ENCODE measurements around the gene ARMS2. TPM values are rescaled to one million over a fixed set of nuclear protein-coding genes. Genes with fewer than 3 reads are reported as not detected.

The ARMS2 gene
- total and polyA plus RNA-seq, 2 experiments from 2014 or later, result not detected

DNA sequence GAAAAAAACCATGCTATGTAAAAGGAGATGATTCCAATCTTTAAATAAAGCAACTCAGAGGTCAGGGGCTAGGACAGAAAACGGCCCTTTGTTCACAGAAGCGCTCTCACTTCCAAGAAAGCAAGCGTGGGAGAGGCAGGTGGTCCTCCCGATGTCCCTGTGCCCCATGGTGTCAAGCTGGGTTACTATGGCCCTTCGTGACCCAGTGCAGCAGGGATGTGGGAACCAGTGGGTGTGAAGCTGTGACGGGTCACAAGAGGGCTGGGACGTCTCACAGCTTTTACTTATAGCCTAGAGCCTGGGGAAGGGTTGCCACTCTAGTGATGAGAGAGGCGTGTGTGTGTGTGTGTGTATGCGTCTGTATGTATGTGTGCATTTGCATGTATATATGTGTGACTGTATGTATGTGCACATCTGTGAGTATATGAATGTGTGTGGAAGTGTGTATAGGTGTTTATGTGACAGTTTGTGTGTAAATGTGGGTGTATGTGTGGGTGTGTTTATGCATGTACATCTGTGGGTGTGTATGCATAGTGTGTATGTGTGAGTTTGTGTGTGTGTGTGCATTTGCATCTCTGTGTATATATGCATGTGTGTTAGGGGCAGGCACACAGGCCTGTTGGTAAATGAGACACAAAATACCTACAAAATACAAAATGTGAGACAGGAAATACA is 32.1 kb downstream of the ARMS2 start:
- Histone ChIP-seq H3K27ac (no peak overlapping the region), H3K79me2 (no peaks in the 10 kb centered on the region)

DNA sequence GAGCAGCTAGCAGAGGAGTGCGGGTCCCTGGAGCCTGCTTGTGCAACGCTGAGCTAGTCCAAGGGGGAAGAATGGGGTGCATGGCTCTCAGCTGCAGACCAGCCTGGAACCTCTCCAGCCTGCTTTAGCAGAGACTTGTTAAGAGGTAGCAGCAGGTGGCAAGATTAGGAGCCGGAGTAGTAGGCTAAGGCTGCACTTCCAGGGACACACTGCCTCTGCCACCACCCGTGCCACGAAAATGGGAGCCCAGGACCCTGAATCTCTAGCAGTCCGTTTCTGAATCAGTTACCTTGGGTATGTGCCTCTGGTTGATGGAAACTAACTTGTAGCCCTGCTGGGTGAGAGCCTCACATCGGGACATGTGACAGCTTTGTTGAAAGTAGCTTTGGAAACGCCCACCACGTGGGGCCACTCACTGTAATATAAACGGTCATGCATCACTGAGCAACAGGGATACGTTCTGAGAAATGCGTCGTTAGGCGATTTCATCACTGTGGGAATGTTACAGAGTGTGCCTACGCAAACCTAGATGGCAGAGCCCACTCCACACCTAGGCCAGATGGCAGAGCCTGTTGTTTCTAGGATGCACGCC is 32.8 kb downstream of the ARMS2 start:
- Histone ChIP-seq H3K9me3 (ENCODE audit: low read depth) (no peaks in the 10 kb centered on the region), H3K27ac (no peak overlapping the region), H3K36me3 (replicated peaks; ENCODE audit: insufficient read depth, low read depth) (no peaks in the 10 kb centered on the region), H3K4me3 (no peak overlapping the region), H4K20me1 (ENCODE audit: insufficient read depth, poor library complexity, severe bottlenecking) (no peaks in the 10 kb centered on the region), H3K4me1 (ENCODE audit: insufficient read depth) (peaks cover 17% of the 10 kb centered on the region), H3K9me2 (replicated peaks; ENCODE audit: insufficient read depth) (no peaks in the 10 kb centered on the region), H2AFZ (no peak overlapping the region), H3K79me2 (no peaks in the 10 kb centered on the region), H3K27me3 (no peaks in the 10 kb centered on the region), H3K4me2 (no peak overlapping the region)
- no peak for DNase-seq (ENCODE audit: low spot score)
- TF ChIP-seq EZH2phosphoT487 (IDR thresholded peaks at IDR 0.05; ENCODE audit: low read depth, severe bottlenecking, unreplicated experiment) (no peak), EZH2 (IDR thresholded peaks at IDR 0.05; ENCODE audit: borderline replicate concordance) (no peak)
- TF ChIP-seq, protein P1, sequence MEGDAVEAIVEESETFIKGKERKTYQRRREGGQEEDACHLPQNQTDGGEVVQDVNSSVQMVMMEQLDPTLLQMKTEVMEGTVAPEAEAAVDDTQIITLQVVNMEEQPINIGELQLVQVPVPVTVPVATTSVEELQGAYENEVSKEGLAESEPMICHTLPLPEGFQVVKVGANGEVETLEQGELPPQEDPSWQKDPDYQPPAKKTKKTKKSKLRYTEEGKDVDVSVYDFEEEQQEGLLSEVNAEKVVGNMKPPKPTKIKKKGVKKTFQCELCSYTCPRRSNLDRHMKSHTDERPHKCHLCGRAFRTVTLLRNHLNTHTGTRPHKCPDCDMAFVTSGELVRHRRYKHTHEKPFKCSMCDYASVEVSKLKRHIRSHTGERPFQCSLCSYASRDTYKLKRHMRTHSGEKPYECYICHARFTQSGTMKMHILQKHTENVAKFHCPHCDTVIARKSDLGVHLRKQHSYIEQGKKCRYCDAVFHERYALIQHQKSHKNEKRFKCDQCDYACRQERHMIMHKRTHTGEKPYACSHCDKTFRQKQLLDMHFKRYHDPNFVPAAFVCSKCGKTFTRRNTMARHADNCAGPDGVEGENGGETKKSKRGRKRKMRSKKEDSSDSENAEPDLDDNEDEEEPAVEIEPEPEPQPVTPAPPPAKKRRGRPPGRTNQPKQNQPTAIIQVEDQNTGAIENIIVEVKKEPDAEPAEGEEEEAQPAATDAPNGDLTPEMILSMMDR (IDR thresholded peaks at IDR 0.05; ENCODE audit: poor library complexity), result no peak
- WGBS (ENCODE audit: low lambda C conversion rate, missing lambda C conversion rate), result 64% methylated on average over 16 of the region's 16 CpGs

More for the DNA sequence above, 32.1 kb downstream of the ARMS2 start:
- WGBS (ENCODE audit: low lambda C conversion rate, missing lambda C conversion rate), result 74% methylated on average over 9 of the region's 9 CpGs
- no peaks in the 10 kb centered on the region for H3K36me3 ChIP-seq (replicated peaks; ENCODE audit: insufficient read depth, low read depth)
- no peaks in the 10 kb centered on the region for H3K9me2 ChIP-seq (replicated peaks; ENCODE audit: insufficient read depth)
- H4K20me1 ChIP-seq (ENCODE audit: insufficient read depth, poor library complexity, severe bottlenecking), result no peaks in the 10 kb centered on the region
- no peak overlapping the region for H2AFZ ChIP-seq
- no peak for DNase-seq (ENCODE audit: low spot score)
- no peaks in the 10 kb centered on the region for H3K9me3 ChIP-seq (ENCODE audit: low read depth)
- no peak overlapping the region for H3K4me3 ChIP-seq
- no peak overlapping the region for H3K4me2 ChIP-seq
- H3K27me3 ChIP-seq, result no peaks in the 10 kb centered on the region
- TF ChIP-seq EZH2 (IDR thresholded peaks at IDR 0.05; ENCODE audit: borderline replicate concordance), result no peak
- TF ChIP-seq EZH2phosphoT487 (IDR thresholded peaks at IDR 0.05; ENCODE audit: low read depth, severe bottlenecking, unreplicated experiment), result no peak
- TF ChIP-seq, protein P1 (IDR thresholded peaks at IDR 0.05; ENCODE audit: poor library complexity), result no peak
- peaks cover 17% of the 10 kb centered on the region for H3K4me1 ChIP-seq (ENCODE audit: insufficient read depth)

DNA sequence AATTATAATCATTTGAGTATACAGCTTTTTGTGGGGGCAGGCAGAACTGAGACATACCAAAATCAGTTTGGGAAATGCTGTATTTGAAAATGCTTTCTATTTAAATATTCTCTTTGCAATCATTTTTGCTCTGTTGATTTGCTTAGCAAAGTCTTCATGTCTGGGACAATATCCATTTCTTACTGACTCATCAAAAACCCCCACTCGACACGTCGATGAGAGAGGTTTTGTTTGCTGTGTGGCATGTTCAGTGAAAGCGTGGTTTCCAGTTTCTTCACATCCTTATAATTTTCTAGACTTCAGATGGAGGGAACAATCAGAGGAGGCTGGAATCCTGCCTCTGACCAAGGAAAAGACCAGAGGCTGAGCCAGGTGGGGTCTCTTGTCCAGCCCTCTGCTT is 35.8 kb downstream of the ARMS2 start:
- Histone ChIP-seq H3K36me3 (replicated peaks; ENCODE audit: insufficient read depth, low read depth) (no peaks in the 10 kb centered on the region), H2AFZ (no peak overlapping the region), H3K27ac (no peak overlapping the region), H3K27me3 (no peaks in the 10 kb centered on the region), H4K20me1 (ENCODE audit: insufficient read depth, poor library complexity, severe bottlenecking) (no peaks in the 10 kb centered on the region), H3K4me3 (no peak overlapping the region), H3K79me2 (no peaks in the 10 kb centered on the region), H3K9me2 (replicated peaks; ENCODE audit: insufficient read depth) (no peaks in the 10 kb centered on the region), H3K4me2 (no peak overlapping the region), H3K9me3 (ENCODE audit: low read depth) (no peaks in the 10 kb centered on the region), H3K4me1 (ENCODE audit: insufficient read depth) (peaks cover 24% of the 10 kb centered on the region)
- WGBS (ENCODE audit: low lambda C conversion rate, missing lambda C conversion rate), result 77% methylated on average over 4 of the region's 4 CpGs
- no peak for TF ChIP-seq EZH2 (IDR thresholded peaks at IDR 0.05; ENCODE audit: borderline replicate concordance)
- TF ChIP-seq, protein P1 (IDR thresholded peaks at IDR 0.05; ENCODE audit: poor library complexity), result no peak
- no peak for TF ChIP-seq EZH2phosphoT487 (IDR thresholded peaks at IDR 0.05; ENCODE audit: low read depth, severe bottlenecking, unreplicated experiment)
- DNase-seq (ENCODE audit: low spot score), result no peak

All from hepatocyte (in vitro differentiated cells).